Panc1 (cell line): Measurements from ENCODE around the gene SHC3. TPM values are rescaled to one million over a fixed set of nuclear protein-coding genes. Genes with fewer than 3 reads are reported as not detected.

Source experiments
- ATAC-seq: fragments of 200-7000 bp; cut with Tn5 transposase; 2 replicates; pipeline ENCODE4 v1.9.1; 2020; ENCODE audit warnings: mild to moderate bottlenecking, moderate library complexity
- BruUV-seq: library from RNA; stranded (reverse); fragments of 400-500 nt; replicated peaks from 2 replicates; lab custom pipeline; 2021; lab: Mats Ljungman, UMichigan
- CTCF ChIA-PET: fragments of 300-600 bp; sonication (Branson Sonifier 250); formaldehyde crosslinking; loops from one replicate; lab custom pipeline; 2022; ENCODE audit warnings: antibody characterized with exemption; lab: Charles Lee
- POLR2A ChIA-PET: fragments of 300-600 bp; sonication (Branson Sonifier 250); formaldehyde crosslinking; loops from one replicate; lab custom pipeline; 2022; ENCODE audit warnings: antibody characterized with exemption; lab: Charles Lee
- DNase-seq: peaks from one replicate; pipeline ENCODE4 v3.0.0-alpha.2; 2010; ENCODE audit warnings: low read depth, low spot score
- H3K27ac ChIP-seq: 2 replicates; pipeline ENCODE4 v1.5.1; 2011; ENCODE audit warnings: mild to moderate bottlenecking, low read length, inconsistent platforms
- H3K27me3 ChIP-seq: fragments of 200-500 bp; sonication (Bioruptor generic); 2 replicates; pipeline ENCODE4 v1.6.0; 2014; ENCODE audit warnings: low read length, inconsistent platforms; ENCODE audit not compliant: control insufficient read depth, insufficient read depth
- H3K36me3 ChIP-seq: fragments of 200-500 bp; sonication (Bioruptor generic); 2 replicates; pipeline ENCODE4 v1.5.1; 2014; ENCODE audit warnings: inconsistent platforms, mild to moderate bottlenecking, low read length, moderate library complexity; ENCODE audit not compliant: control insufficient read depth, insufficient read depth
- H3K4me1 ChIP-seq: 2 replicates; pipeline ENCODE4 v1.5.1; 2011; ENCODE audit warnings: inconsistent platforms, mild to moderate bottlenecking, low read length, moderate library complexity; ENCODE audit not compliant: control insufficient read depth, insufficient read depth
- H3K4me3 ChIP-seq, 2 experiments: 2 replicates each; pipeline ENCODE4 v1.5.1; 2011 to 2012; ENCODE audit warnings: low read depth in 2 of 2, low read length in 2 of 2, mild to moderate bottlenecking in 2 of 2, inconsistent platforms in 1 of 2, moderate library complexity in 1 of 2
- H3K9me3 ChIP-seq: fragments of 200-500 bp; sonication (Bioruptor generic); 2 replicates; pipeline ENCODE4 v1.5.1; 2014; ENCODE audit warnings: low read depth, mild to moderate bottlenecking, inconsistent platforms, low read length, moderate library complexity; ENCODE audit not compliant: control insufficient read depth, insufficient read depth
- CTCF ChIP-seq: fragments of 450-650 bp; IDR thresholded peaks from 2 replicates; pipeline ENCODE4 v1.5.1; 2017; ENCODE audit warnings: mild to moderate bottlenecking
- POLR2AphosphoS5 ChIP-seq: IDR thresholded peaks from 2 replicates; pipeline ENCODE4 v1.6.1; 2012; ENCODE audit warnings: mild to moderate bottlenecking, low read depth, low read length, moderate library complexity
- REST ChIP-seq, 2 experiments: IDR thresholded peaks; 2 replicates each; pipeline ENCODE4 v1.6.1; 2011 to 2012; ENCODE audit warnings: low read depth in 2 of 2, control low read depth in 1 of 2, low read length in 1 of 2, mild to moderate bottlenecking in 1 of 2, moderate library complexity in 1 of 2; ENCODE audit not compliant: insufficient read depth in 1 of 2
- SIN3A ChIP-seq: IDR thresholded peaks from 2 replicates; pipeline ENCODE4 v1.6.1; 2012; ENCODE audit warnings: low read depth, mild to moderate bottlenecking, low read length, moderate library complexity, borderline replicate concordance; ENCODE audit not compliant: insufficient read depth
- TCF7L2 ChIP-seq: IDR thresholded peaks from 2 replicates; pipeline ENCODE4 v1.6.1; 2011; ENCODE audit warnings: mild to moderate bottlenecking, low read depth, low read length, inconsistent platforms
- in situ Hi-C: cut with HindIII; loops from 2 replicates; pipeline ENCODE4 v1.10.0; 2016; ENCODE audit warnings: low sequenced_read_pairs, low pct_unique_long_range_greater_than_20kb
- intact Hi-C: fragments of 100-400 bp; cut with micrococcal nuclease; formaldehyde crosslinking; loops from one replicate; pipeline ENCODE4 v1.10.0; 2022; ENCODE audit not compliant: unreplicated experiment
- total RNA-seq: library from RNA; stranded (reverse); gene quantifications from one replicate; pipeline ENCODE4 v1.2.1, GENCODE V29; 2021; ENCODE audit not compliant: unreplicated experiment

The SHC3 gene
- total RNA-seq, 1 experiment from 2014 or later, result 1.7 TPM

- Histone ChIP-seq H3K27me3 (no peaks in the 10 kb centered on the region), H3K4me1 (no peaks in the 10 kb centered on the region), H3K36me3 (no peaks in the 10 kb centered on the region), H3K9me3 (no peaks in the 10 kb centered on the region), H3K4me3 (no peak overlapping the region), H3K27ac (no peak overlapping the region)
- intact Hi-C loops, result no loop called here
- no TSS peak for BruUV-seq
- ChIA-PET POLR2A (no interaction called here), CTCF (no interaction called here)
- no peak for TF ChIP-seq SIN3A
- no peak for TF ChIP-seq POLR2AphosphoS5
- TF ChIP-seq REST (IDR thresholded peaks at IDR 0.05; ENCODE audit: insufficient read depth in 1 of 2, low read depth in 2 of 2, low read length in 1 of 2), result no peak
- no peak for TF ChIP-seq CTCF
- no peak for TF ChIP-seq TCF7L2
- ATAC-seq (no peak), DNase-seq (no peak)
- in situ Hi-C loops, result no loop called here
These were observed 82.7 kb downstream of the SHC3 start for GRCh38 chr9:89095761-89096528.

- Histone ChIP-seq H3K4me3 (no peak overlapping the region), H3K9me3 (no peaks in the 10 kb centered on the region), H3K36me3 (no peaks in the 10 kb centered on the region), H3K4me1 (no peaks in the 10 kb centered on the region), H3K27ac (no peak overlapping the region), H3K27me3 (no peaks in the 10 kb centered on the region)
- BruUV-seq, result no TSS peak
- no peak for DNase-seq
- TF ChIP-seq REST (IDR thresholded peaks at IDR 0.05; ENCODE audit: insufficient read depth in 1 of 2, low read depth in 2 of 2, low read length in 1 of 2), result no peak
- no peak for TF ChIP-seq SIN3A
- TF ChIP-seq TCF7L2, result no peak
- TF ChIP-seq CTCF, result no peak
- TF ChIP-seq POLR2AphosphoS5, result no peak
- intact Hi-C loops, result no loop called here
- ChIA-PET CTCF (no interaction called here), POLR2A (no interaction called here)
- in situ Hi-C loops, result no loop called here
- no peak for ATAC-seq
These were observed 85.2 kb downstream of the SHC3 start for GRCh38 chr9:89093201-89093975.
